SK-N-SH (cell line): Measurements from ENCODE around the gene GNAZ.

Experiments used
- CHD2 ChIP-seq: fragments of 150-350 bp; IDR thresholded peaks from 2 replicates; pipeline ENCODE4 v1.6.1; 2018; ENCODE audit warnings: low read length; ENCODE audit not compliant: partially characterized antibody
- CTCF ChIP-seq: fragments of 200-600 bp; sonication (generic); IDR thresholded peaks from 2 replicates; pipeline ENCODE4 v1.6.1; 2017; ENCODE audit warnings: antibody characterized with exemption, mild to moderate bottlenecking, moderate library complexity
- EP300 ChIP-seq, 2 experiments: IDR thresholded peaks; 2 replicates each; pipeline versions ENCODE4 v1.4.0 to v1.6.1; 2012; ENCODE audit warnings: borderline replicate concordance in 1 of 2, low read depth in 1 of 2, low read length in 1 of 2
- NRF1 ChIP-seq: IDR thresholded peaks from 2 replicates; pipeline ENCODE4 v1.6.1; 2012; ENCODE audit warnings: low read depth, mild to moderate bottlenecking, low read length
- POLR2AphosphoS5 ChIP-seq: IDR thresholded peaks from 2 replicates; pipeline ENCODE4 v1.6.1; 2012; ENCODE audit warnings: low read depth, low read length
- RXRA ChIP-seq: IDR thresholded peaks from 2 replicates; pipeline ENCODE4 v1.4.0; 2012; ENCODE audit warnings: low read depth, mild to moderate bottlenecking, borderline replicate concordance
- SMC3 ChIP-seq: IDR thresholded peaks from 2 replicates; pipeline ENCODE4 v1.6.1; 2012; ENCODE audit warnings: low read depth, low read length, improper control_type of control experiment
- TAF1 ChIP-seq: IDR thresholded peaks from 2 replicates; pipeline ENCODE4 v1.6.1; 2012; ENCODE audit warnings: low read depth, mild to moderate bottlenecking, low read length, moderate library complexity, borderline replicate concordance

DNA sequence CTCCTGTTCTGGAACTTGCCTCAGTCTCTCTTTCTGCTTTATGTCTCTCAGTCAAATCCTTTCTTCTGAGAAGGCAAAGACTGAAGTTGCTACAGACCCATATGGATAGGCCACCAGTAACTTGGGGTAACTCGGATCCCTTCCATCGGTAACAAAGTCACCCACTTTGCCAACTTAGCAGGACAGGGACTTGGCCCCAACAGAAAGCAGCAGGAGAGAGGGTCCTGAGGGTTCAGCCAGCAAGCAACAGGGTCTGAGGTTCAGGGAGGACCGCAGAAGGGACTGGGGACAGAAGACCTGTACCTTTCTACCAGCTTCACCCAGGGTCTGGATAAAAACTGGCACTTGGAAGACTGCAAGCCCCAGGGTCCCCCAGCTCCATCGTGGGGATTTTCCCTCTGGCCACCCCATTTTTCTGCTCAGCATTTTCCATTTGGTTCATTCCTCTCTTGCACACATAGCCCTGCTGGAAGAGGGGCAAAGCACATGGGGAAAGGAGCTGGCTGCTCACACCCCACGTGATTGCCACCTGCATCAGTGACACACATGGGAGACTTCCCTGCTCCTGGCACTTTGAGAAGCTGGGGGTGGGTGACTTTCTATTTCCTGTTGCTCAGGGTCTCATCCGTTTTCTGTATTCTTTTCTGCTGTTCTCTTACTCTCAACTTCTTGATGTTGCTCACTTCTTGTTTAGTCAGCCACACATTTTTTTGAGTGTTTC, 34.6 kb upstream of the GNAZ start:
- TF ChIP-seq TAF1 (no peak), POLR2AphosphoS5 (no peak), NRF1 (no peak), CTCF (no peak), EP300 (IDR thresholded peaks at IDR 0.05; ENCODE audit: borderline replicate concordance in 1 of 2, low read depth in 1 of 2, low read length in 1 of 2) (no peak), CHD2 (no peak), RXRA (no peak), SMC3 (no peak)
